Sigmoid colon (tissue), 7 donors: ENCODE measurements around the gene NFIB. TPM values are rescaled to one million over a fixed set of nuclear protein-coding genes. Genes with fewer than 3 reads are reported as not detected.

ENCODE experiments used
- DNase-seq: peaks from one replicate; pipeline ENCODE4 v3.0.0-alpha.2; 2019
- H3K27ac ChIP-seq, 4 donors: fragments of 200-600 bp; sonication (generic); one replicate each; pipeline ENCODE4 v1.5.1; 2016 to 2019; ENCODE audit warnings: mild to moderate bottlenecking in 1 of 4
- H3K27me3 ChIP-seq, 3 donors: fragments of 200-600 bp; sonication (generic); one replicate each; pipeline ENCODE4 v1.5.1; 2019; ENCODE audit warnings: mild to moderate bottlenecking in 1 of 3
- H3K36me3 ChIP-seq, 4 donors: fragments of 200-600 bp; sonication (generic); one replicate each; pipeline ENCODE4 v1.5.1; 2016 to 2019
- H3K4me1 ChIP-seq, 4 donors: fragments of 200-600 bp; sonication (generic); one replicate each; pipeline ENCODE4 v1.5.1; 2017 to 2019
- H3K4me3 ChIP-seq, 4 donors: fragments of 200-600 bp; sonication (generic); one replicate each; pipeline ENCODE4 v1.5.1; 2017 to 2019; ENCODE audit warnings: mild to moderate bottlenecking in 2 of 4, moderate library complexity in 1 of 4
- H3K9me3 ChIP-seq, 4 donors: fragments of 200-600 bp in 3 of 4; sonication (generic) in 3 of 4; one replicate each; pipeline versions ENCODE4 v1.5.1 to v1.6.1; 2013 to 2019
- CTCF ChIP-seq, 4 experiments: fragments of 450-650 bp in 3 of 4; fragments of 200-600 bp in 1 of 4; IDR thresholded peaks; one replicate each; pipeline ENCODE4 v1.5.1; 2016 to 2019; ENCODE audit warnings: antibody characterized with exemption in 4 of 4, mild to moderate bottlenecking in 3 of 4, moderate library complexity in 2 of 4
- EP300 ChIP-seq, 4 donors: sonication (generic); formaldehyde crosslinking; IDR thresholded peaks; one replicate each; pipeline ENCODE4 v1.6.1; 2017; ENCODE audit warnings: antibody characterized with exemption in 4 of 4
- POLR2A ChIP-seq, 2 donors: fragments of 450-650 bp; IDR thresholded peaks; one replicate each; pipeline ENCODE4 v1.6.1; 2016; ENCODE audit warnings: antibody characterized with exemption in 2 of 2, mild to moderate bottlenecking in 2 of 2, moderate library complexity in 2 of 2
- POLR2AphosphoS5 ChIP-seq, 4 donors: sonication (generic); formaldehyde crosslinking; IDR thresholded peaks; one replicate each; pipeline ENCODE4 v1.6.1; 2017; ENCODE audit warnings: antibody characterized with exemption in 4 of 4
- WGBS, 2 donors: extraction: QIAGEN DNeasy Blood & Tissue Kit; methylation state at CpG; one replicate each; pipeline ENCODE4 v1.1.7; 2013; 5-methylcytosine and 5-hydroxymethylcytosine counted together
- intact Hi-C: fragments of 100-400 bp; cut with DNase I; formaldehyde crosslinking; loops from one replicate; pipeline ENCODE4 v1.15.1; 2023
- polyA plus RNA-seq, 3 donors: library from polyadenylated mRNA; stranded (reverse); fragments of 200-250 nt; gene quantifications; one replicate each; pipeline ENCODE4 v1.2.3, GENCODE V29; 2013
- total RNA-seq, 4 donors: library from RNA; depleted of rRNA; stranded (reverse); fragments of >200 nt; gene quantifications; one replicate each; pipeline ENCODE4 v1.1.0, GENCODE V29; 2016
- donor health status: healthy with polysubstance abuse.
- donor health status: Bipolar disorder and iron deficiency.
- donor health status: healthy.

The NFIB gene
- total and polyA plus RNA-seq, 7 donors, result 3.7 to 129 (median 45.3) TPM

- Histone ChIP-seq H3K27me3 (peaks cover 6 to 45% (median 24%) of the 10 kb centered on the region in 3 donors), H3K4me3 (no peak overlapping the region), H3K27ac (peak overlapping the region; percentile 23 to 83 (median 78)), H3K36me3 (no peaks in the 10 kb centered on the region), H3K9me3 (no peaks in the 10 kb centered on the region), H3K4me1 (peaks cover 0 to 74% (median 48%) of the 10 kb centered on the region in 4 donors)
- WGBS, 2 donors, result 87% methylated on average over 5 of the region's 5 CpGs
- DNase-seq, result no peak
- no peak for TF ChIP-seq POLR2A (IDR thresholded peaks at IDR 0.05)
- no peak for TF ChIP-seq CTCF (IDR thresholded peaks at IDR 0.05)
- no peak for TF ChIP-seq EP300 (IDR thresholded peaks at IDR 0.05)
- TF ChIP-seq POLR2AphosphoS5 (IDR thresholded peaks at IDR 0.05), result no peak
- intact Hi-C loops, result no loop called here
Observed at GRCh38 chr9:14351221-14351836, 37.4 kb upstream of the NFIB start.

- H3K9me3 ChIP-seq, result no peaks in the 10 kb centered on the region
- H3K4me1 ChIP-seq, result peaks cover 0 to 79% (median 50%) of the 10 kb centered on the region in 4 donors
- no peak for TF ChIP-seq POLR2A (IDR thresholded peaks at IDR 0.05)
- peak in 1 of 4 donors; percentile 33 for TF ChIP-seq POLR2AphosphoS5 (IDR thresholded peaks at IDR 0.05)
- H3K27ac ChIP-seq, result peak overlapping the region; percentile 74 to 83 (median 79)
- WGBS, 2 donors, result 63 to 68% methylated on average over 11 of the region's 11 CpGs
- peaks cover 6 to 50% (median 30%) of the 10 kb centered on the region in 3 donors for H3K27me3 ChIP-seq
- intact Hi-C loops, result no loop called here
- DNase-seq, result no peak
- no peaks in the 10 kb centered on the region for H3K36me3 ChIP-seq
- H3K4me3 ChIP-seq, result no peak overlapping the region
Observed at GRCh38 chr9:14350754-14351153, 36.8 kb upstream of the NFIB start.

GRCh38 chr9:14350349-14350728 lies 36.4 kb upstream of the NFIB start:
- Histone ChIP-seq H3K36me3 (no peaks in the 10 kb centered on the region), H3K27ac (peak overlapping the region; percentile 74 to 83 (median 79)), H3K9me3 (no peaks in the 10 kb centered on the region), H3K4me3 (peak overlapping the region in 2 of 4 donors; percentile 51 to 56), H3K27me3 (peaks cover 6 to 55% (median 34%) of the 10 kb centered on the region in 3 donors), H3K4me1 (peaks cover 0 to 83% (median 54%) of the 10 kb centered on the region in 4 donors)
- no peak for DNase-seq
- no peak for TF ChIP-seq POLR2AphosphoS5 (IDR thresholded peaks at IDR 0.05)
- TF ChIP-seq POLR2A (IDR thresholded peaks at IDR 0.05), result no peak
- no peak for TF ChIP-seq EP300 (IDR thresholded peaks at IDR 0.05)
- TF ChIP-seq CTCF (IDR thresholded peaks at IDR 0.05), result no peak
- intact Hi-C loops, result no loop called here
- 28 to 50% methylated on average over 10 of the region's 10 CpGs for WGBS, 2 donors

GRCh38 chr9:14349447-14350348 lies 35.8 kb upstream of the NFIB start:
- WGBS, 2 donors, result 7 to 12% methylated on average over 42 of the region's 42 CpGs
- H3K4me1 ChIP-seq, result peaks cover 0 to 87% (median 55%) of the 10 kb centered on the region in 4 donors
- no peaks in the 10 kb centered on the region for H3K36me3 ChIP-seq
- no peak for DNase-seq
- H3K27me3 ChIP-seq, result peaks cover 6 to 61% (median 38%) of the 10 kb centered on the region in 3 donors
- no peak for TF ChIP-seq CTCF (IDR thresholded peaks at IDR 0.05)
- peak in 3 of 4 donors; percentile 24 to 71 (median 29) for TF ChIP-seq POLR2AphosphoS5 (IDR thresholded peaks at IDR 0.05)
- TF ChIP-seq EP300 (IDR thresholded peaks at IDR 0.05), result no peak
- TF ChIP-seq POLR2A (IDR thresholded peaks at IDR 0.05), result no peak
- peak overlapping the region; percentile 74 to 83 (median 79) for H3K27ac ChIP-seq
- peak overlapping the region; percentile 34 to 56 (median 47) for H3K4me3 ChIP-seq
- intact Hi-C loops, result loop anchor here (2.0 kb wide), 1 partner anchor 27 kb away; no protein-coding TSS in a partner anchor
- H3K9me3 ChIP-seq, result no peaks in the 10 kb centered on the region

- no peak for DNase-seq
- intact Hi-C loops, result loop anchor here (2.0 kb wide), 1 partner anchor 26 kb away; no protein-coding TSS in a partner anchor
- Histone ChIP-seq H3K4me1 (peaks cover 0 to 90% (median 55%) of the 10 kb centered on the region in 4 donors), H3K4me3 (peak overlapping the region; percentile 34 to 56 (median 47)), H3K27ac (peak overlapping the region; percentile 74 to 83 (median 79)), H3K27me3 (peaks cover 6 to 67% (median 44%) of the 10 kb centered on the region in 3 donors), H3K36me3 (no peaks in the 10 kb centered on the region), H3K9me3 (no peaks in the 10 kb centered on the region)
- WGBS, 2 donors, result 4 to 6% methylated on average over 15 of the region's 15 CpGs
- TF ChIP-seq CTCF (IDR thresholded peaks at IDR 0.05), result no peak
- TF ChIP-seq EP300 (IDR thresholded peaks at IDR 0.05), result no peak
- no peak for TF ChIP-seq POLR2AphosphoS5 (IDR thresholded peaks at IDR 0.05)
- TF ChIP-seq POLR2A (IDR thresholded peaks at IDR 0.05), result no peak
Observed at GRCh38 chr9:14349146-14349446, 35.2 kb upstream of the NFIB start.
